ENCODE measurements around the gene SFMBT2. TPM values are rescaled to one million over a fixed set of nuclear protein-coding genes. Genes with fewer than 3 reads are reported as not detected.

The SFMBT2 gene
- total and polyA plus RNA-seq, 2 of the 13 experiments (the other 11 are each of a cell fraction or from before 2014, with no cell fraction given) = 0.01 to 0.02 TPM

DNA sequence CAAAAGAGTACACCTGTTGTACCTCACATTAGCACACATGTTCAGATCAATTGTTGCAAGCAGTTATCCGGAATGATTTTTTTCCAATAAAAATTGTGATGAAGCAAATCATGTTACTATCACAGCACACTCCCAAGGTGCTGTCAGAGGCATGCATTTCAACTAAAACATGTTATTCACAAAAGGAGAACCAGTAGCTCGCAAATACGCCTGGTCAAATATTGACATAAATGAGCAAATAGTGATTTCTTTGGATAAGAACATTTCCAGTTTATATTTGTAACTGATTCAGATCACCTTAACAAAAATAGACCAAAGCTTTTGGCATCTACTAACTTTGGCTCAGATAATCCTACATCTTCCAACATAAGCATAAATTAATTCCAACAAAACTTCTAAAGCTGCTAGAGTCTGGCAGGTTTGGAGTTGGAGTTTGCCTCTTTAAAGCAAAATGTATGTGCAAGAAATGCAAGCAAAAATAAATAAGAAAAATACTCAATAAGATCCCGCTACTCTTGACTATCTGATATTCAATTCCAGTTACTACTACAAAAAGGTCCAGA, 208.0 kb downstream of the SFMBT2 start:
- ChIA-PET POLR2A (no interaction called here), CTCF (ENCODE audit: low intra/inter-chr PET ratio, low total read pairs) (no interaction called here)

More for the DNA sequence above, 208.0 kb downstream of the SFMBT2 start:
- Histone ChIP-seq H4K20me1 (ENCODE audit: insufficient read depth, low read length) (no peaks in the 10 kb centered on the region), H2AFZ (ENCODE audit: low read length) (no peak overlapping the region), H3K36me3 (replicated peaks in 1 of 2; ENCODE audit: control insufficient read depth in 1 of 2, insufficient read depth in 2 of 2, low read length in 2 of 2) (no peaks in the 10 kb centered on the region), H3K27me3 (ENCODE audit: control insufficient read depth in 1 of 2, insufficient read depth in 2 of 2, low read length in 2 of 2) (peaks cover 2 to 5% of the 10 kb centered on the region in 2 experiments; a peak in 1 of 5 replicates), H3K9me3 (ENCODE audit: low read length) (no peaks in the 10 kb centered on the region), H3K79me2 (ENCODE audit: insufficient read depth, low read length) (no peaks in the 10 kb centered on the region), H3K4me3 (replicated peaks in 1 of 3; ENCODE audit: insufficient read depth in 1 of 3, low read depth in 2 of 3, low read length in 3 of 3) (no peak overlapping the region), H3K4me2 (ENCODE audit: low read depth, low read length) (no peak overlapping the region), H3K9ac (ENCODE audit: insufficient read depth, low read depth, low read length) (no peak overlapping the region), H3K4me1 (ENCODE audit: insufficient read depth, low read length) (peaks cover 7% of the 10 kb centered on the region; the same call in 1 of the 2 replicates), H3K27ac (ENCODE audit: extremely low read length, insufficient read depth, low read length) (no peak overlapping the region)
- DNase-seq (ENCODE audit: low spot score) = no peak
- BruUV-seq (replicated peaks) = no TSS peak
- intact Hi-C loops (cut with micrococcal nuclease; ENCODE audit: unreplicated experiment) (no loop called here), in situ Hi-C loops (cut with HindIII; ENCODE audit: extremely low pct_ligation_motif_present, low pct_unique_long_range_greater_than_20kb) (no loop called here)
- no peak for ATAC-seq
- under 1% methylated on average over 4 of the region's 4 CpGs for WGBS (ENCODE audit: low lambda C conversion rate)
- no peak for TF ChIP-seq CHCHD3 (CRISPR knock-in tag; IDR thresholded peaks at IDR 0.05)
- no peak for TF ChIP-seq ZIK1 (CRISPR knock-in tag; IDR thresholded peaks at IDR 0.05; ENCODE audit: borderline replicate concordance, low read depth)
- no peak for TF ChIP-seq ZNF431 (CRISPR knock-in tag; IDR thresholded peaks at IDR 0.05; ENCODE audit: borderline replicate concordance, low read depth)
- TF ChIP-seq POGZ (CRISPR knock-in tag; IDR thresholded peaks at IDR 0.05) = no peak
- TF ChIP-seq, protein P1, sequence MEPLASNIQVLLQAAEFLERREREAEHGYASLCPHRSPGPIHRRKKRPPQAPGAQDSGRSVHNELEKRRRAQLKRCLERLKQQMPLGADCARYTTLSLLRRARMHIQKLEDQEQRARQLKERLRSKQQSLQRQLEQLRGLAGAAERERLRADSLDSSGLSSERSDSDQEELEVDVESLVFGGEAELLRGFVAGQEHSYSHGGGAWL (CRISPR knock-in tag; IDR thresholded peaks at IDR 0.05) = no peak
- no peak for TF ChIP-seq GLI4 (CRISPR knock-in tag; IDR thresholded peaks at IDR 0.05; ENCODE audit: borderline replicate concordance)
- TF ChIP-seq, protein P2, sequence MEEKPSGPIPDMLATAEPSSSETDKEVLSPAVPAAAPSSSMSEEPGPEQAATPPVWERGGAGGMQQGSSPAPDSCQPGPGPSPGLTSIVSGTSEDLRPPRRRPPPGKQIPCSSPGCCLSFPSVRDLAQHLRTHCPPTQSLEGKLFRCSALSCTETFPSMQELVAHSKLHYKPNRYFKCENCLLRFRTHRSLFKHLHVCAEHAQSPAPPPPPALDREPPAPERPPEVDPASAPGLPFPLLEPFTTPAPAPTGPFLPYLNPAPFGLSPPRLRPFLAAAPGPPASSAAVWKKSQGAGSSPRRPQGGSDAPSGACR (CRISPR knock-in tag; IDR thresholded peaks at IDR 0.05) = no peak
- TF ChIP-seq ZNF451 (CRISPR knock-in tag; IDR thresholded peaks at IDR 0.05) = no peak
- TF ChIP-seq, protein P3, sequence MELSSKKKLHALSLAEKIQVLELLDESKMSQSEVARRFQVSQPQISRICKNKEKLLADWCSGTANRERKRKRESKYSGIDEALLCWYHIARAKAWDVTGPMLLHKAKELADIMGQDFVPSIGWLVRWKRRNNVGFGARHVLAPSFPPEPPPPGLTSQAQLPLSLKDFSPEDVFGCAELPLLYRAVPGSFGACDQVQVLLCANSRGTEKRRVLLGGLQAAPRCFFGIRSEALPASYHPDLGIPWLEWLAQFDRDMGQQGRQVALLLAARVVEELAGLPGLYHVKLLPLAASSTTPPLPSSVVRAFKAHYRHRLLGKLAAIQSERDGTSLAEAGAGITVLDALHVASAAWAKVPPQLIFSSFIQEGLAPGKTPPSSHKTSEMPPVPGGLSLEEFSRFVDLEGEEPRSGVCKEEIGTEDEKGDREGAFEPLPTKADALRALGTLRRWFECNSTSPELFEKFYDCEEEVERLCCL (CRISPR knock-in tag; IDR thresholded peaks at IDR 0.05; ENCODE audit: borderline replicate concordance) = no peak
- TF ChIP-seq, protein P4, sequence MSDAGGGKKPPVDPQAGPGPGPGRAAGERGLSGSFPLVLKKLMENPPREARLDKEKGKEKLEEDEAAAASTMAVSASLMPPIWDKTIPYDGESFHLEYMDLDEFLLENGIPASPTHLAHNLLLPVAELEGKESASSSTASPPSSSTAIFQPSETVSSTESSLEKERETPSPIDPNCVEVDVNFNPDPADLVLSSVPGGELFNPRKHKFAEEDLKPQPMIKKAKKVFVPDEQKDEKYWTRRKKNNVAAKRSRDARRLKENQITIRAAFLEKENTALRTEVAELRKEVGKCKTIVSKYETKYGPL (CRISPR knock-in tag; IDR thresholded peaks at IDR 0.05) = no peak
- TF ChIP-seq, protein P5, sequence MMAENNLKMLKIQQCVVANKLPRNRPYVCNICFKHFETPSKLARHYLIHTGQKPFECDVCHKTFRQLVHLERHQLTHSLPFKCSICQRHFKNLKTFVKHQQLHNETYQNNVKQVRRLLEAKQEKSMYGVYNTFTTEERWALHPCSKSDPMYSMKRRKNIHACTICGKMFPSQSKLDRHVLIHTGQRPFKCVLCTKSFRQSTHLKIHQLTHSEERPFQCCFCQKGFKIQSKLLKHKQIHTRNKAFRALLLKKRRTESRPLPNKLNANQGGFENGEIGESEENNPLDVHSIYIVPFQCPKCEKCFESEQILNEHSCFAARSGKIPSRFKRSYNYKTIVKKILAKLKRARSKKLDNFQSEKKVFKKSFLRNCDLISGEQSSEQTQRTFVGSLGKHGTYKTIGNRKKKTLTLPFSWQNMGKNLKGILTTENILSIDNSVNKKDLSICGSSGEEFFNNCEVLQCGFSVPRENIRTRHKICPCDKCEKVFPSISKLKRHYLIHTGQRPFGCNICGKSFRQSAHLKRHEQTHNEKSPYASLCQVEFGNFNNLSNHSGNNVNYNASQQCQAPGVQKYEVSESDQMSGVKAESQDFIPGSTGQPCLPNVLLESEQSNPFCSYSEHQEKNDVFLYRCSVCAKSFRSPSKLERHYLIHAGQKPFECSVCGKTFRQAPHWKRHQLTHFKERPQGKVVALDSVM (CRISPR knock-in tag; IDR thresholded peaks at IDR 0.05) = no peak
- TF ChIP-seq KLF12 (CRISPR knock-in tag; IDR thresholded peaks at IDR 0.05; ENCODE audit: borderline replicate concordance) = no peak
- TF ChIP-seq CHD4 (IDR thresholded peaks at IDR 0.05; ENCODE audit: borderline replicate concordance, low read length) = no peak
- TF ChIP-seq, protein P6, sequence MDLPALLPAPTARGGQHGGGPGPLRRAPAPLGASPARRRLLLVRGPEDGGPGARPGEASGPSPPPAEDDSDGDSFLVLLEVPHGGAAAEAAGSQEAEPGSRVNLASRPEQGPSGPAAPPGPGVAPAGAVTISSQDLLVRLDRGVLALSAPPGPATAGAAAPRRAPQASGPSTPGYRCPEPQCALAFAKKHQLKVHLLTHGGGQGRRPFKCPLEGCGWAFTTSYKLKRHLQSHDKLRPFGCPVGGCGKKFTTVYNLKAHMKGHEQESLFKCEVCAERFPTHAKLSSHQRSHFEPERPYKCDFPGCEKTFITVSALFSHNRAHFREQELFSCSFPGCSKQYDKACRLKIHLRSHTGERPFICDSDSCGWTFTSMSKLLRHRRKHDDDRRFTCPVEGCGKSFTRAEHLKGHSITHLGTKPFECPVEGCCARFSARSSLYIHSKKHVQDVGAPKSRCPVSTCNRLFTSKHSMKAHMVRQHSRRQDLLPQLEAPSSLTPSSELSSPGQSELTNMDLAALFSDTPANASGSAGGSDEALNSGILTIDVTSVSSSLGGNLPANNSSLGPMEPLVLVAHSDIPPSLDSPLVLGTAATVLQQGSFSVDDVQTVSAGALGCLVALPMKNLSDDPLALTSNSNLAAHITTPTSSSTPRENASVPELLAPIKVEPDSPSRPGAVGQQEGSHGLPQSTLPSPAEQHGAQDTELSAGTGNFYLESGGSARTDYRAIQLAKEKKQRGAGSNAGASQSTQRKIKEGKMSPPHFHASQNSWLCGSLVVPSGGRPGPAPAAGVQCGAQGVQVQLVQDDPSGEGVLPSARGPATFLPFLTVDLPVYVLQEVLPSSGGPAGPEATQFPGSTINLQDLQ (CRISPR knock-in tag; IDR thresholded peaks at IDR 0.05) = no peak
- no peak for TF ChIP-seq JUN (CRISPR knock-in tag; IDR thresholded peaks at IDR 0.05)
- no peak for TF ChIP-seq PAWR (CRISPR knock-in tag; IDR thresholded peaks at IDR 0.05; ENCODE audit: borderline replicate concordance)
- no peak for TF ChIP-seq FLYWCH1 (CRISPR knock-in tag; IDR thresholded peaks at IDR 0.05)
- no peak for FAIRE-seq

All from HepG2 (cell line).